GM20000 (cell line): ENCODE data around the gene N4BP3.
"Not testable (repeated sequence)": the region's sequence is repeated elsewhere in the genome, so short reads cannot be mapped to it uniquely, and the experiment has no call there.

ENCODE experiments used
- DNase-seq: peaks from one replicate; pipeline ENCODE4 v3.0.0; 2012; ENCODE audit warnings: low spot score
- CTCF ChIP-seq: IDR thresholded peaks from 2 replicates; pipeline ENCODE4 v1.5.1; 2012; ENCODE audit warnings: mild to moderate bottlenecking, control low read depth; ENCODE audit errors: extremely low read depth, missing control alignments

N4BP3 gene

GRCh38 chr5:178074266-178074952 lies 38.9 kb upstream of the N4BP3 start:
- DNase-seq = no peak
- no peak for TF ChIP-seq CTCF

- DNase-seq = not testable (repeated sequence)
Measured at GRCh38 chr5:178076965-178077364, 36.4 kb upstream of the N4BP3 start.

GRCh38 chr5:178077751-178078150 lies 35.6 kb upstream of the N4BP3 start:
- TF ChIP-seq CTCF = no peak
- no peak for DNase-seq

GRCh38 chr5:178078197-178079010 lies 34.9 kb upstream of the N4BP3 start:
- no peak for DNase-seq
- no peak for TF ChIP-seq CTCF

- DNase-seq = no peak
- no peak for TF ChIP-seq CTCF
Measured at GRCh38 chr5:178080056-178080455, 33.3 kb upstream of the N4BP3 start.

- TF ChIP-seq CTCF = no peak
- no peak for DNase-seq
Measured at GRCh38 chr5:178080618-178081410, 32.5 kb upstream of the N4BP3 start.

- TF ChIP-seq CTCF = no peak
- no peak for DNase-seq
Measured at GRCh38 chr5:178081571-178082243, 31.6 kb upstream of the N4BP3 start.
